Keratinocyte (primary cell): ENCODE data around the gene FAM78A. TPM values are rescaled to one million over a fixed set of nuclear protein-coding genes. Genes with fewer than 3 reads are reported as not detected.
"Not testable (repeated sequence)": the region's sequence is repeated elsewhere in the genome, so short reads cannot be mapped to it uniquely, and the experiment has no call there.

Experiments used
- DNase-seq: peaks from one replicate; pipeline ENCODE4 v3.0.0-alpha.2; 2011; ENCODE audit warnings: low read depth, missing footprints, low spot score
- FAIRE-seq: peaks from 2 replicates; lab custom pipeline; 2011; peaks lifted over from hg19 to GRCh38; lab: Jason Lieb, UNC
- H2AFZ ChIP-seq: 2 replicates; pipeline ENCODE4 v1.6.0; 2012; ENCODE audit warnings: low read length, control low read depth, inconsistent platforms; ENCODE audit not compliant: control insufficient read depth
- H3K27ac ChIP-seq: 2 replicates; pipeline ENCODE4 v1.5.1; 2011; ENCODE audit warnings: low read length; ENCODE audit not compliant: control insufficient read depth, insufficient read depth
- H3K27me3 ChIP-seq: 3 replicates; pipeline ENCODE4 v1.6.0; 2011; ENCODE audit warnings: low read length; ENCODE audit not compliant: control insufficient read depth, insufficient read depth; ENCODE audit errors: extremely low read depth
- H3K36me3 ChIP-seq, 2 experiments: 2 replicates in 1 of 2; 3 replicates in 1 of 2; pipeline ENCODE4 v1.5.1; 2011; ENCODE audit warnings: low read length in 2 of 2, mild to moderate bottlenecking in 1 of 2; ENCODE audit not compliant: control insufficient read depth in 2 of 2, insufficient read depth in 2 of 2; ENCODE audit errors: extremely low read depth in 1 of 2
- H3K4me1 ChIP-seq: 3 replicates; pipeline ENCODE4 v1.5.1; 2011; ENCODE audit warnings: low read length; ENCODE audit not compliant: control insufficient read depth, insufficient read depth; ENCODE audit errors: extremely low read depth
- H3K4me2 ChIP-seq: 3 replicates; pipeline ENCODE4 v1.6.0; 2011; ENCODE audit warnings: low read depth, low read length; ENCODE audit not compliant: control insufficient read depth, insufficient read depth; ENCODE audit errors: extremely low read depth
- H3K4me3 ChIP-seq, 3 experiments: fragments of 200-600 bp in 1 of 3; sonication (generic) in 1 of 3; 2 replicates in 2 of 3; 3 replicates in 1 of 3; pipeline ENCODE4 v1.5.1; 2011 to 2016; ENCODE audit warnings: low read length in 3 of 3, mild to moderate bottlenecking in 3 of 3, control low read depth in 2 of 3, inconsistent platforms in 1 of 3, low read depth in 1 of 3, mixed read lengths in 1 of 3, mixed run types in 1 of 3, moderate library complexity in 1 of 3; ENCODE audit not compliant: control insufficient read depth in 2 of 3, insufficient read depth in 2 of 3; ENCODE audit errors: extremely low read depth in 1 of 3
- H3K79me2 ChIP-seq: 2 replicates; pipeline ENCODE4 v1.6.0; 2012; ENCODE audit warnings: low read length; ENCODE audit not compliant: control insufficient read depth, insufficient read depth
- H3K9ac ChIP-seq: 3 replicates; pipeline ENCODE4 v1.6.0; 2011; ENCODE audit warnings: low read length; ENCODE audit not compliant: control insufficient read depth, insufficient read depth; ENCODE audit errors: extremely low read depth
- H3K9me1 ChIP-seq: 3 replicates; pipeline ENCODE4 v1.6.0; 2011; ENCODE audit warnings: low read length; ENCODE audit not compliant: control insufficient read depth, insufficient read depth; ENCODE audit errors: extremely low read depth
- H3K9me3 ChIP-seq: 2 replicates; pipeline ENCODE4 v1.5.1; 2012; ENCODE audit warnings: low read depth, low read length; ENCODE audit not compliant: control insufficient read depth
- H4K20me1 ChIP-seq: 3 replicates; pipeline ENCODE4 v1.6.0; 2011; ENCODE audit warnings: low read length; ENCODE audit not compliant: control insufficient read depth, insufficient read depth; ENCODE audit errors: extremely low read depth
- CTCF ChIP-seq, 3 experiments: IDR thresholded peaks in 1 of 3; conservative IDR thresholded peaks in 1 of 3; optimal IDR thresholded peaks in 1 of 3; 2 replicates in 2 of 3; 3 replicates in 1 of 3; pipeline versions ENCODE3 to v1.5.1; 2011; ENCODE audit warnings: low read length in 3 of 3, mild to moderate bottlenecking in 3 of 3, moderate library complexity in 2 of 3, control low read depth in 1 of 3, inconsistent platforms in 1 of 3; ENCODE audit not compliant: insufficient read depth in 2 of 3; ENCODE audit errors: extremely low read depth in 1 of 3
- EZH2 ChIP-seq: IDR thresholded peaks from one replicate; pipeline ENCODE4 v1.6.1; 2012; ENCODE audit warnings: inconsistent platforms, mild to moderate bottlenecking, low read length, moderate library complexity
- dilution Hi-C: fragments of 300-500 bp; cut with MboI; formaldehyde crosslinking; loops from one replicate; pipeline ENCODE4 v1.7.0; 2020; ENCODE audit warnings: low sequenced_read_pairs; ENCODE audit not compliant: extremely low pct_ligation_motif_present
- polyA plus RNA-seq, 5 experiments: library from polyadenylated mRNA; depleted of rRNA in 3 of 5; stranded (reverse) in 3 of 5; stranded (forward) in 1 of 5; unstranded in 1 of 5; fragments of >200 nt; gene quantifications; 1 replicate in 1 of 5; 2 replicates in 3 of 5; 3 replicates in 1 of 5; pipeline versions ENCODE4 v1.2.1 to v1.2.3, GENCODE V29; 2011 to 2012; ENCODE audit warnings: missing spikeins in 2 of 5, low read depth in 1 of 5, low replicate concordance in 1 of 5

FAM78A gene
- polyA plus RNA-seq, 1 donor (not counting 4 experiments of a cell fraction or from before 2014, with no cell fraction given), result 0.25 TPM

- H3K9me1 ChIP-seq, result no peaks in the 10 kb centered on the region
- H3K27ac ChIP-seq, result no peak overlapping the region
- no peaks in the 10 kb centered on the region for H3K79me2 ChIP-seq
- no peak overlapping the region for H2AFZ ChIP-seq
- no peaks in the 10 kb centered on the region for H3K36me3 ChIP-seq
- no peak overlapping the region for H3K4me3 ChIP-seq
- no peaks in the 10 kb centered on the region for H3K9me3 ChIP-seq
- H3K9ac ChIP-seq, result no peak overlapping the region
- no peak for TF ChIP-seq CTCF (optimal IDR thresholded peaks at IDR 0.05 in 1 of 3, IDR thresholded peaks at IDR 0.05 in 1 of 3, conservative IDR thresholded peaks at IDR 0.05 in 1 of 3; ENCODE audit: extremely low read depth in 1 of 3, insufficient read depth in 2 of 3, low read length in 3 of 3)
- no peak for TF ChIP-seq EZH2
- no peaks in the 10 kb centered on the region for H4K20me1 ChIP-seq
- no peak for FAIRE-seq
- H3K4me2 ChIP-seq, result no peak overlapping the region
- peaks cover 16% of the 10 kb centered on the region for H3K27me3 ChIP-seq
- dilution Hi-C loops, result no loop called here
- DNase-seq, result no peak
- peaks cover 4% of the 10 kb centered on the region for H3K4me1 ChIP-seq
These were observed 4.8 kb downstream of the FAM78A start for GRCh38 chr9:131271506-131271931.

- H3K9ac ChIP-seq, DNase-seq, H4K20me1 ChIP-seq, H2AFZ ChIP-seq, dilution Hi-C loops, FAIRE-seq, H3K4me3 ChIP-seq, H3K27ac ChIP-seq, H3K9me3 ChIP-seq, H3K9me1 ChIP-seq, H3K79me2 ChIP-seq, H3K36me3 ChIP-seq, H3K4me2 ChIP-seq: not testable (repeated sequence)
- Histone ChIP-seq H3K27me3 (peaks cover 10% of the 10 kb centered on the region), H3K4me1 (peaks cover 10% of the 10 kb centered on the region)
These were observed 5.4 kb downstream of the FAM78A start for GRCh38 chr9:131271016-131271273.
